ENCODE measurements around the gene RALGPS1.

The RALGPS1 gene

GRCh38 chr9:126906091-126906490 lies 8.5 kb upstream of the RALGPS1 start:
- DNase-seq = no peak

- DNase-seq = no peak
These were observed 7.5 kb upstream of the RALGPS1 start for GRCh38 chr9:126907058-126907457.

- no peak for DNase-seq
These were observed 767 bp downstream of the RALGPS1 start for GRCh38 chr9:126915281-126915816.

- DNase-seq = no peak
These were observed 1.4 kb downstream of the RALGPS1 start for GRCh38 chr9:126915846-126916543.

- DNase-seq = no peak
These were observed 2.3 kb downstream of the RALGPS1 start for GRCh38 chr9:126916909-126917308.

- DNase-seq = no peak
These were observed 4.6 kb downstream of the RALGPS1 start for GRCh38 chr9:126919193-126919592.

- no peak for DNase-seq
These were observed 11.3 kb downstream of the RALGPS1 start for GRCh38 chr9:126925876-126926275.

- DNase-seq = no peak
These were observed 11.8 kb downstream of the RALGPS1 start for GRCh38 chr9:126926364-126926763.

GRCh38 chr9:126927419-126927818 lies 12.8 kb downstream of the RALGPS1 start:
- DNase-seq = no peak

- no peak for DNase-seq
These were observed 18.3 kb downstream of the RALGPS1 start for GRCh38 chr9:126932871-126933321.

- DNase-seq = no peak
These were observed 18.9 kb downstream of the RALGPS1 start for GRCh38 chr9:126933334-126933980.

- DNase-seq = no peak
These were observed 19.9 kb downstream of the RALGPS1 start for GRCh38 chr9:126934441-126934840.

- no peak for DNase-seq
These were observed 21.0 kb downstream of the RALGPS1 start for GRCh38 chr9:126935630-126936029.

- no peak for DNase-seq
These were observed 22.9 kb downstream of the RALGPS1 start for GRCh38 chr9:126937444-126937843.

- no peak for DNase-seq
These were observed 23.7 kb downstream of the RALGPS1 start for GRCh38 chr9:126938327-126938726.

GRCh38 chr9:126939821-126940221 lies 25.2 kb downstream of the RALGPS1 start:
- DNase-seq = no peak

- DNase-seq = no peak
These were observed 27.8 kb downstream of the RALGPS1 start for GRCh38 chr9:126942399-126942798.

- DNase-seq = no peak
These were observed 31.1 kb downstream of the RALGPS1 start for GRCh38 chr9:126945682-126946081.

GRCh38 chr9:126947529-126947928 lies 32.9 kb downstream of the RALGPS1 start:
- DNase-seq = no peak

GRCh38 chr9:126952205-126952977 lies 37.8 kb downstream of the RALGPS1 start:
- no peak for DNase-seq

- peak; percentile 32 for DNase-seq
These were observed 38.6 kb downstream of the RALGPS1 start for GRCh38 chr9:126953041-126953809.

- DNase-seq = no peak
These were observed 41.2 kb downstream of the RALGPS1 start for GRCh38 chr9:126955811-126956210.

All from EL (cell line).